HPDE6-E6E7 (cell line): Measurements from ENCODE around the gene CRP.
"Not testable (repeated sequence)": the region's sequence is repeated elsewhere in the genome, so short reads cannot be mapped to it uniquely, and the experiment has no call there.

Source experiments
- DNase-seq: peaks from one replicate; pipeline ENCODE4 v3.0.0; 2011; ENCODE audit warnings: missing footprints; ENCODE audit errors: extremely low spot score

Gene CRP

GRCh38 chr1:159714529-159714928 lies at the start of gene CRP:
CRP (minus strand) TSS chr1:159714589; CDS start chr1:159714485, 104 bp downstream.
- DNase-seq, result no peak

GRCh38 chr1:159763686-159764085 lies 49.3 kb upstream of the CRP start:
- DNase-seq, result no peak

GRCh38 chr1:159756397-159756796 lies 42.0 kb upstream of the CRP start:
- no peak for DNase-seq

GRCh38 chr1:159755451-159756007 lies 41.1 kb upstream of the CRP start:
- DNase-seq, result no peak

- no peak for DNase-seq
These were observed 39.0 kb upstream of the CRP start for GRCh38 chr1:159753386-159753785.

- no peak for DNase-seq
These were observed 37.8 kb upstream of the CRP start for GRCh38 chr1:159752135-159752580.

- no peak for DNase-seq
These were observed 36.6 kb upstream of the CRP start for GRCh38 chr1:159751031-159751430.

- no peak for DNase-seq
These were observed 36.2 kb upstream of the CRP start for GRCh38 chr1:159750621-159751020.

GRCh38 chr1:159749630-159750029 lies 35.2 kb upstream of the CRP start:
- no peak for DNase-seq

- no peak for DNase-seq
These were observed 34.0 kb upstream of the CRP start for GRCh38 chr1:159748370-159748769.

- no peak for DNase-seq
These were observed 32.3 kb upstream of the CRP start for GRCh38 chr1:159746666-159747065.

GRCh38 chr1:159743651-159744410 lies 29.4 kb upstream of the CRP start:
- no peak for DNase-seq

- DNase-seq, result no peak
These were observed 23.0 kb upstream of the CRP start for GRCh38 chr1:159737238-159737916.

GRCh38 chr1:159723188-159723587 lies 8.8 kb upstream of the CRP start:
- not testable (repeated sequence) for DNase-seq

- no peak for DNase-seq
These were observed 5.6 kb upstream of the CRP start for GRCh38 chr1:159719990-159720389.

GRCh38 chr1:159715855-159716254 lies 1.5 kb upstream of the CRP start:
- no peak for DNase-seq

GRCh38 chr1:159712080-159712479 lies 2.3 kb downstream of the CRP start:
- DNase-seq, result no peak

GRCh38 chr1:159707472-159708260 lies 6.7 kb downstream of the CRP start:
- no peak for DNase-seq

GRCh38 chr1:159705904-159706256 lies 8.5 kb downstream of the CRP start:
- DNase-seq, result no peak

GRCh38 chr1:159705251-159705903 lies 9.0 kb downstream of the CRP start:
- DNase-seq, result no peak

GRCh38 chr1:159704481-159704880 lies 9.9 kb downstream of the CRP start:
- no peak for DNase-seq

GRCh38 chr1:159700312-159700711 lies 14.1 kb downstream of the CRP start:
- DNase-seq, result no peak
